ENCODE results near the gene ACVRL1. TPM values are rescaled to one million over a fixed set of nuclear protein-coding genes. Genes with fewer than 3 reads are reported as not detected.

The ACVRL1 gene
- total RNA-seq, 1 experiment from 2014 or later = not detected

GRCh38 chr12:51906430-51907082 is 748 bp upstream of the ACVRL1 start:
- Mint-ChIP-seq H3K27me3 (ENCODE audit: unreplicated experiment) (peaks cover 45% of the 10 kb centered on the region), H3K27ac (ENCODE audit: unreplicated experiment) (no peak overlapping the region), H3K4me3 (ENCODE audit: low read depth, unreplicated experiment) (no peak overlapping the region), H3K36me3 (ENCODE audit: insufficient read depth, unreplicated experiment) (no peaks in the 10 kb centered on the region), H3K4me1 (ENCODE audit: low read depth, unreplicated experiment) (no peaks in the 10 kb centered on the region), H3K9me3 (ENCODE audit: low read depth, unreplicated experiment) (no peaks in the 10 kb centered on the region)
- BruUV-seq (replicated peaks) = no TSS peak
- CTCF ChIA-PET = interaction anchor here (0.6 kb wide), 1 partner anchor 395 kb away, joined by 8 read pairs; no protein-coding TSS in a partner anchor
- intact Hi-C loops (cut with micrococcal nuclease; ENCODE audit: unreplicated experiment) = no loop called here
- no peak for TF ChIP-seq CTCF (IDR thresholded peaks at IDR 0.05; ENCODE audit: unreplicated experiment)
- no peak for DNase-seq

DNA sequence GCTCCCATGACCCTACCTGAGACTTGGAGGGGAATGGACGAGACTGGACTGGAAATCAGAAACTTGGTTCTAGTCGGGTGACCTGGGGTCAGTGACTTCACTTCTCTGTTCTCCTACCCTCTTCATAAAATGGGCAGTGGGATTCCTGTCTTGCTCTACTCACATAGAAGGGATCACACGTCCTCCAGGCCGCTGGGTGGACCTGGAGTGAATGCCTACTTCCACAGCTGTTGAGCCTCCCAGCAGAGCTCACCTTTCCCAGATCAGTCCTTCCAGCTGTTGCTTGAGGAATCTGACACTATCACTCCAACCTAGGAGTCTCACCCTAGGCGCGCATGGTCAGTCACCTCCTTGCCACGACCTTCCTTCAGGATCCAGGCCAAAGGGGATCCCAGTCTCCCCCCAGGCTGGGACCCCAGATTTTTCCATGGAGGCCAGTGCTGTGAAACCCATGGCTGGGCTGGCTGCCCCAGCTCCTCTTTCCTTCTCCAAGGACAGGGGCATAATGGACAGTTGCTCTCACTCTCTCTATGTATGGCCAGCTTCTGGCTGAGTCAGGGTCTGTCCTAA is 637 bp downstream of the ACVRL1 start:
- H3K36me3 Mint-ChIP-seq (ENCODE audit: insufficient read depth, unreplicated experiment) = no peaks in the 10 kb centered on the region
- no TSS peak for BruUV-seq (replicated peaks)
- H3K9me3 Mint-ChIP-seq (ENCODE audit: low read depth, unreplicated experiment) = no peaks in the 10 kb centered on the region
- H3K27me3 Mint-ChIP-seq (ENCODE audit: unreplicated experiment) = peaks cover 57% of the 10 kb centered on the region
- no peak for DNase-seq
- intact Hi-C loops (cut with micrococcal nuclease; ENCODE audit: unreplicated experiment) = no loop called here
- no peaks in the 10 kb centered on the region for H3K4me1 Mint-ChIP-seq (ENCODE audit: low read depth, unreplicated experiment)
- no peak overlapping the region for H3K4me3 Mint-ChIP-seq (ENCODE audit: low read depth, unreplicated experiment)
- CTCF ChIA-PET = no interaction called here
- H3K27ac Mint-ChIP-seq (ENCODE audit: unreplicated experiment) = no peak overlapping the region
- no peak for TF ChIP-seq CTCF (IDR thresholded peaks at IDR 0.05; ENCODE audit: unreplicated experiment)

- Mint-ChIP-seq H3K4me1 (ENCODE audit: low read depth, unreplicated experiment) (no peaks in the 10 kb centered on the region), H3K27ac (ENCODE audit: unreplicated experiment) (no peak overlapping the region), H3K27me3 (ENCODE audit: unreplicated experiment) (peaks cover 57% of the 10 kb centered on the region), H3K9me3 (ENCODE audit: low read depth, unreplicated experiment) (no peaks in the 10 kb centered on the region), H3K36me3 (ENCODE audit: insufficient read depth, unreplicated experiment) (no peaks in the 10 kb centered on the region), H3K4me3 (ENCODE audit: low read depth, unreplicated experiment) (no peak overlapping the region)
- CTCF ChIA-PET = no interaction called here
- intact Hi-C loops (cut with micrococcal nuclease; ENCODE audit: unreplicated experiment) = no loop called here
- BruUV-seq (replicated peaks) = no TSS peak
- TF ChIP-seq CTCF (IDR thresholded peaks at IDR 0.05; ENCODE audit: unreplicated experiment) = no peak
- no peak for DNase-seq
These were observed 1.7 kb downstream of the ACVRL1 start for GRCh38 chr12:51908876-51909592.

DNA sequence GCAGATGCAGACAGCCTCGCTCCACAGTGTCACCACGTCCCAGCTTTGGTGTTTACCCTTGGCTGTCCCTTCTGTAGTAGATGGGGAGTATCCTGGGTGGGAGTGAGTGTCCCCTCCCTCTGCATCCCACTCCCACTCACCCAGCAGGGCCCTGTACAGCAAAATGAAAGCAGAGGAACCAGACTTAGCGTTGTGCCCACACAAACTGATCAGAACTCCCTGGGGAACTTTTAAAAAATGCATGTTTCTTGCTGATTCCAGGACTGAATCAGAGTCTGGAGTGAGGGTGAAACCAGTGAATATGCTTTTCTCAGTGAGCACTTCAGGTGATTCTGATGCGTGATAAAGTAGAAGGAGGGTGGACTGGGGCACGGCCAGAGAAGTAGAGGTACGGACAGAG is 2.9 kb downstream of the ACVRL1 start:
- no peak overlapping the region for H3K27ac Mint-ChIP-seq (ENCODE audit: unreplicated experiment)
- intact Hi-C loops (cut with micrococcal nuclease; ENCODE audit: unreplicated experiment) = no loop called here
- H3K36me3 Mint-ChIP-seq (ENCODE audit: insufficient read depth, unreplicated experiment) = no peaks in the 10 kb centered on the region
- H3K9me3 Mint-ChIP-seq (ENCODE audit: low read depth, unreplicated experiment) = no peaks in the 10 kb centered on the region
- TF ChIP-seq CTCF (IDR thresholded peaks at IDR 0.05; ENCODE audit: unreplicated experiment) = no peak
- no peak for DNase-seq
- no peak overlapping the region for H3K4me3 Mint-ChIP-seq (ENCODE audit: low read depth, unreplicated experiment)
- peaks cover 53% of the 10 kb centered on the region for H3K27me3 Mint-ChIP-seq (ENCODE audit: unreplicated experiment)
- CTCF ChIA-PET = no interaction called here
- no TSS peak for BruUV-seq (replicated peaks)
- H3K4me1 Mint-ChIP-seq (ENCODE audit: low read depth, unreplicated experiment) = no peaks in the 10 kb centered on the region

All from Calu3 (cell line).